OCI-LY3 (cell line): ENCODE data around the gene SNRNP40.

Experiments
- H2AFZ ChIP-seq: fragments of 200-600, 300-600 bp; shearing (Covaris generic); 2 replicates; pipeline ENCODE4 v1.6.0; 2014; ENCODE audit warnings: antibody characterized with exemption, low read depth, low read length
- H3K27ac ChIP-seq: fragments of 200-600, 300-600 bp; sonication (generic); 2 replicates; pipeline ENCODE4 v1.5.1; 2014; ENCODE audit warnings: mild to moderate bottlenecking, low read length, moderate library complexity, mixed read lengths
- H3K27me3 ChIP-seq: fragments of 200-600, 300-600 bp; sonication (generic); 2 replicates; pipeline ENCODE4 v1.6.1; 2014; ENCODE audit warnings: low read depth, low read length, mixed read lengths
- H3K36me3 ChIP-seq: fragments of 200-600, 300-600 bp; sonication (generic); replicated peaks from 2 replicates; pipeline ENCODE3; 2014; ENCODE audit warnings: low read depth, low read length, mixed read lengths
- H3K4me1 ChIP-seq: fragments of 300-600, 200-600 bp; sonication (generic); 2 replicates; pipeline ENCODE4 v1.6.1; 2014; ENCODE audit warnings: low read length, mixed read lengths
- H3K4me2 ChIP-seq: fragments of 200-600, 300-600 bp; sonication (generic); 2 replicates; pipeline ENCODE4 v1.6.1; 2014; ENCODE audit warnings: low read length, mixed read lengths
- H3K4me3 ChIP-seq: fragments of 300-600, 200-600 bp; sonication (generic); 2 replicates; pipeline ENCODE4 v1.5.1; 2014; ENCODE audit warnings: antibody characterized with exemption, mild to moderate bottlenecking, low read length, moderate library complexity
- H3K79me2 ChIP-seq: fragments of 300-600, 200-600 bp; shearing (Covaris generic); 2 replicates; pipeline ENCODE4 v1.6.1; 2014; ENCODE audit warnings: mild to moderate bottlenecking, low read length, mixed read lengths
- H3K9ac ChIP-seq: fragments of 300-600, 200-600 bp; shearing (Covaris generic); 2 replicates; pipeline ENCODE4 v1.6.0; 2014; ENCODE audit warnings: mild to moderate bottlenecking, low read length, moderate library complexity
- H3K9me3 ChIP-seq: fragments of 200-600, 300-600 bp; shearing (Covaris generic); 2 replicates; pipeline ENCODE4 v1.6.1; 2014; ENCODE audit warnings: low read length, mixed read lengths; ENCODE audit not compliant: insufficient read depth
- H4K20me1 ChIP-seq: fragments of 200-600, 300-600 bp; sonication (generic); 2 replicates; pipeline ENCODE4 v1.6.1; 2016; ENCODE audit warnings: low read length, mixed read lengths; ENCODE audit not compliant: insufficient read depth
- CTCF ChIP-seq: fragments of 200-600, 300-600 bp; sonication (generic); IDR thresholded peaks from 2 replicates; pipeline ENCODE4 v1.5.1; 2014; ENCODE audit warnings: antibody characterized with exemption, low read length, low read depth
- EZH2phosphoT487 ChIP-seq: fragments of 200-600 bp; shearing (Covaris generic); IDR thresholded peaks from 2 replicates; pipeline ENCODE4 v1.6.1; 2018; ENCODE audit warnings: antibody characterized with exemption, mixed run types, low read depth

SNRNP40 gene

GRCh38 chr1:31273619-31274018 is 23.0 kb downstream of the SNRNP40 start:
- H3K79me2 ChIP-seq: peaks cover 13% of the 10 kb centered on the region
- H3K36me3 ChIP-seq: peaks cover 17% of the 10 kb centered on the region
- H3K27ac ChIP-seq: no peak overlapping the region
- H3K4me2 ChIP-seq: no peak overlapping the region
- H3K4me3 ChIP-seq: no peak overlapping the region
- H3K4me1 ChIP-seq: no peaks in the 10 kb centered on the region
- no peaks in the 10 kb centered on the region for H3K9me3 ChIP-seq
- H4K20me1 ChIP-seq: no peaks in the 10 kb centered on the region
- no peak overlapping the region for H2AFZ ChIP-seq
- no peaks in the 10 kb centered on the region for H3K27me3 ChIP-seq
- H3K9ac ChIP-seq: no peak overlapping the region
- no peak for TF ChIP-seq CTCF
- TF ChIP-seq EZH2phosphoT487: no peak

GRCh38 chr1:31272369-31272768 is 24.2 kb downstream of the SNRNP40 start:
- Histone ChIP-seq H3K4me3 (no peak overlapping the region), H3K79me2 (peaks cover 13% of the 10 kb centered on the region), H3K36me3 (peaks cover 14% of the 10 kb centered on the region), H3K27me3 (no peaks in the 10 kb centered on the region), H3K9me3 (no peaks in the 10 kb centered on the region), H3K4me2 (no peak overlapping the region), H3K9ac (no peak overlapping the region), H3K4me1 (no peaks in the 10 kb centered on the region), H2AFZ (no peak overlapping the region), H3K27ac (no peak overlapping the region), H4K20me1 (no peaks in the 10 kb centered on the region)
- TF ChIP-seq CTCF (no peak), EZH2phosphoT487 (no peak)

- no peak overlapping the region for H3K4me3 ChIP-seq
- no peaks in the 10 kb centered on the region for H3K79me2 ChIP-seq
- no peak overlapping the region for H3K27ac ChIP-seq
- no peaks in the 10 kb centered on the region for H3K4me1 ChIP-seq
- no peaks in the 10 kb centered on the region for H4K20me1 ChIP-seq
- H2AFZ ChIP-seq: no peak overlapping the region
- peaks cover 13% of the 10 kb centered on the region for H3K36me3 ChIP-seq
- TF ChIP-seq EZH2phosphoT487 (no peak), CTCF (no peak)
- no peak overlapping the region for H3K4me2 ChIP-seq
- H3K27me3 ChIP-seq: no peaks in the 10 kb centered on the region
- H3K9me3 ChIP-seq: no peaks in the 10 kb centered on the region
- no peak overlapping the region for H3K9ac ChIP-seq
These were observed 30.0 kb downstream of the SNRNP40 start for GRCh38 chr1:31266547-31266946.

- TF ChIP-seq EZH2phosphoT487: no peak
- no peak for TF ChIP-seq CTCF
- Histone ChIP-seq H3K4me3 (no peak overlapping the region), H3K27ac (no peak overlapping the region), H3K36me3 (peaks cover 11% of the 10 kb centered on the region), H3K9me3 (no peaks in the 10 kb centered on the region), H4K20me1 (no peaks in the 10 kb centered on the region), H3K4me2 (no peak overlapping the region), H3K79me2 (no peaks in the 10 kb centered on the region), H3K27me3 (no peaks in the 10 kb centered on the region), H3K9ac (no peak overlapping the region), H3K4me1 (no peaks in the 10 kb centered on the region), H2AFZ (no peak overlapping the region)
These were observed 31.7 kb downstream of the SNRNP40 start for GRCh38 chr1:31264790-31265386.
